Measurements from ENCODE around the gene CAPG. TPM values are rescaled to one million over a fixed set of nuclear protein-coding genes. Genes with fewer than 3 reads are reported as not detected.

Gene CAPG
- total and polyA plus RNA-seq, 10 of the 15 experiments (the other 5 are each of a cell fraction or from before 2014, with no cell fraction given): 26.3 to 192 (median 100) TPM

GRCh38 chr2:85437488-85438200 lies 27.5 kb upstream of the CAPG start (continued):
- TF ChIP-seq E4F1 (IDR thresholded peaks at IDR 0.05; ENCODE audit: borderline replicate concordance, partially characterized antibody): no peak
- peak; percentile 81; the same call in 1 of the 2 replicates for TF ChIP-seq BACH1 (IDR thresholded peaks at IDR 0.05; ENCODE audit: borderline replicate concordance)
- TF ChIP-seq, protein P1, sequence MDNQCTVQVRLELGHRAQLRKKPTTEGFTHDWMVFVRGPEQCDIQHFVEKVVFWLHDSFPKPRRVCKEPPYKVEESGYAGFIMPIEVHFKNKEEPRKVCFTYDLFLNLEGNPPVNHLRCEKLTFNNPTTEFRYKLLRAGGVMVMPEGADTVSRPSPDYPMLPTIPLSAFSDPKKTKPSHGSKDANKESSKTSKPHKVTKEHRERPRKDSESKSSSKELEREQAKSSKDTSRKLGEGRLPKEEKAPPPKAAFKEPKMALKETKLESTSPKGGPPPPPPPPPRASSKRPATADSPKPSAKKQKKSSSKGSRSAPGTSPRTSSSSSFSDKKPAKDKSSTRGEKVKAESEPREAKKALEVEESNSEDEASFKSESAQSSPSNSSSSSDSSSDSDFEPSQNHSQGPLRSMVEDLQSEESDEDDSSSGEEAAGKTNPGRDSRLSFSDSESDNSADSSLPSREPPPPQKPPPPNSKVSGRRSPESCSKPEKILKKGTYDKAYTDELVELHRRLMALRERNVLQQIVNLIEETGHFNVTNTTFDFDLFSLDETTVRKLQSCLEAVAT (IDR thresholded peaks at IDR 0.05): peak; percentile 49; the same call in 1 of the 2 replicates
- peak; percentile 88 for TF ChIP-seq POLR2A (IDR thresholded peaks at IDR 0.05; ENCODE audit: low read depth, low read length)
- TF ChIP-seq, protein P2, sequence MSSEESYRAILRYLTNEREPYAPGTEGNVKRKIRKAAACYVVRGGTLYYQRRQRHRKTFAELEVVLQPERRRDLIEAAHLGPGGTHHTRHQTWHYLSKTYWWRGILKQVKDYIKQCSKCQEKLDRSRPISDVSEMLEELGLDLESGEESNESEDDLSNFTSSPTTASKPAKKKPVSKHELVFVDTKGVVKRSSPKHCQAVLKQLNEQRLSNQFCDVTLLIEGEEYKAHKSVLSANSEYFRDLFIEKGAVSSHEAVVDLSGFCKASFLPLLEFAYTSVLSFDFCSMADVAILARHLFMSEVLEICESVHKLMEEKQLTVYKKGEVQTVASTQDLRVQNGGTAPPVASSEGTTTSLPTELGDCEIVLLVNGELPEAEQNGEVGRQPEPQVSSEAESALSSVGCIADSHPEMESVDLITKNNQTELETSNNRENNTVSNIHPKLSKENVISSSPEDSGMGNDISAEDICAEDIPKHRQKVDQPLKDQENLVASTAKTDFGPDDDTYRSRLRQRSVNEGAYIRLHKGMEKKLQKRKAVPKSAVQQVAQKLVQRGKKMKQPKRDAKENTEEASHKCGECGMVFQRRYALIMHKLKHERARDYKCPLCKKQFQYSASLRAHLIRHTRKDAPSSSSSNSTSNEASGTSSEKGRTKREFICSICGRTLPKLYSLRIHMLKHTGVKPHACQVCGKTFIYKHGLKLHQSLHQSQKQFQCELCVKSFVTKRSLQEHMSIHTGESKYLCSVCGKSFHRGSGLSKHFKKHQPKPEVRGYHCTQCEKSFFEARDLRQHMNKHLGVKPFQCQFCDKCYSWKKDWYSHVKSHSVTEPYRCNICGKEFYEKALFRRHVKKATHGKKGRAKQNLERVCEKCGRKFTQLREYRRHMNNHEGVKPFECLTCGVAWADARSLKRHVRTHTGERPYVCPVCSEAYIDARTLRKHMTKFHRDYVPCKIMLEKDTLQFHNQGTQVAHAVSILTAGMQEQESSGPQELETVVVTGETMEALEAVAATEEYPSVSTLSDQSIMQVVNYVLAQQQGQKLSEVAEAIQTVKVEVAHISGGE (CRISPR knock-in tag; IDR thresholded peaks at IDR 0.05): no peak
- no peak for TF ChIP-seq RFX5 (IDR thresholded peaks at IDR 0.05; ENCODE audit: low read depth, low read length)
- TF ChIP-seq SIN3A (IDR thresholded peaks at IDR 0.05; ENCODE audit: low read depth, low read length): no peak
- TF ChIP-seq CHD4 (IDR thresholded peaks at IDR 0.05): no peak
- TF ChIP-seq ZNF384 (IDR thresholded peaks at IDR 0.05; ENCODE audit: borderline replicate concordance, low read depth, low read length): no peak
- TF ChIP-seq, protein P3, sequence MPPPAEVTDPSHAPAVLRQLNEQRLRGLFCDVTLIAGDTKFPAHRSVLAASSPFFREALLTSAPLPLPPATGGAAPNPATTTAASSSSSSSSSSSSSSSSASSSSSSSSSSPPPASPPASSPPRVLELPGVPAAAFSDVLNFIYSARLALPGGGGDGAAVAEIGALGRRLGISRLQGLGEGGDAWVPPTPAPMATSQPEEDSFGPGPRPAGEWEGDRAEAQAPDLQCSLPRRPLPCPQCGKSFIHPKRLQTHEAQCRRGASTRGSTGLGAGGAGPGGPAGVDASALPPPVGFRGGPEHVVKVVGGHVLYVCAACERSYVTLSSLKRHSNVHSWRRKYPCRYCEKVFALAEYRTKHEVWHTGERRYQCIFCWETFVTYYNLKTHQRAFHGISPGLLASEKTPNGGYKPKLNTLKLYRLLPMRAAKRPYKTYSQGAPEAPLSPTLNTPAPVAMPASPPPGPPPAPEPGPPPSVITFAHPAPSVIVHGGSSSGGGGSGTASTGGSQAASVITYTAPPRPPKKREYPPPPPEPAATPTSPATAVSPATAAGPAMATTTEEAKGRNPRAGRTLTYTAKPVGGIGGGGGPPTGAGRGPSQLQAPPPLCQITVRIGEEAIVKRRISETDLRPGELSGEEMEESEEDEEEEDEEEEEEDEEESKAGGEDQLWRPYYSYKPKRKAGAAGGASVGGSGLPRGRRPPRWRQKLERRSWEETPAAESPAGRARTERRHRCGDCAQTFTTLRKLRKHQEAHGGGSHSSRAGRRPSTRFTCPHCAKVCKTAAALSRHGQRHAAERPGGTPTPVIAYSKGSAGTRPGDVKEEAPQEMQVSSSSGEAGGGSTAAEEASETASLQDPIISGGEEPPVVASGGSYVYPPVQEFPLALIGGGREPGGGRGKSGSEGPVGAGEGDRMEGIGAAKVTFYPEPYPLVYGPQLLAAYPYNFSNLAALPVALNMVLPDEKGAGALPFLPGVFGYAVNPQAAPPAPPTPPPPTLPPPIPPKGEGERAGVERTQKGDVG (CRISPR knock-in tag; IDR thresholded peaks at IDR 0.05): no peak
- no peak for TF ChIP-seq MXI1 (IDR thresholded peaks at IDR 0.05; ENCODE audit: low read depth, low read length)
- TF ChIP-seq ZZZ3 (IDR thresholded peaks at IDR 0.05; ENCODE audit: control insufficient read depth, insufficient read length, low read depth): no peak
- no peak for TF ChIP-seq TCF12 (IDR thresholded peaks at IDR 0.05; ENCODE audit: low read depth, low read length)
- TF ChIP-seq MAX (IDR thresholded peaks at IDR 0.05; ENCODE audit: low read depth, low read length): no peak
- TF ChIP-seq SMAD5 (IDR thresholded peaks at IDR 0.05; ENCODE audit: low read depth): no peak
- no peak for TF ChIP-seq BCLAF1 (IDR thresholded peaks at IDR 0.05)
